GM18511 (cell line): ENCODE measurements around the gene NAE1.

Source experiments
- ATAC-seq: cut with Tn5 transposase; IDR thresholded peaks from one replicate; pipeline ENCODE4 v1.9.1; 2021; ENCODE audit warnings: mild to moderate bottlenecking, moderate library complexity; ENCODE audit not compliant: unreplicated experiment

Gene NAE1

DNA sequence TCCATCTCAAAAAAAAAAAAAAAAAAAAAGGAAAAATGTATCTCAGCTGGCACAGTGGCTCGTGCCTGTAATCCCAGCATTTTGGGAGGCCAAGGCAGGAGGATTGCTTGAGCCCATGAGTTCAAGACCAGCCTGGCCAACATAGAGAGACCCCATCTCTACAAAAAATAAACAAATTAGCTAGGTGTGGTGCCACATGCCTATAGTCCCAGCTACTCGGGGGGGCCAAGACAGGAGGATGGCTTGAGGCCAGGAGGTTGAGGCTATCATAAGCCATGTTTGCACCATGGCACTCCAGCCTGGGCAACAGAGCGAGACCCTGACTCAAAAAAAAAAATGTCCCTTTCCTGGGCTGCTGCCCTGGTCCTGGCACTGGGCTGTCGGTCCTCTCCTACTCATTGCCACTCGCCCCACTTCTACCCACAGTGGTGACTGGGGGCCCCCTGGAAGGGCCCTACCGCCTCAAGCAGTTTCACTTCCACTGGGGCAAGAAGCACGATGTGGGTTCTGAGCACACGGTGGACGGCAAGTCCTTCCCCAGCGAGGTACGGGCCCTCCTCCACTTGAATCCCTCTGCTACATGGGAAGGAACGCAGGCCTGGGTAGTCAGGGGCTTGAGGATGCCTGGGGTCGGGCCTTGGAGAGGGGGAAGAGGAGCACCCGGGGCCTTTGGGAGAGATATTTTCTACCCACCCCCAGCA, 19.5 kb upstream of the NAE1 start:
- no peak for ATAC-seq

DNA sequence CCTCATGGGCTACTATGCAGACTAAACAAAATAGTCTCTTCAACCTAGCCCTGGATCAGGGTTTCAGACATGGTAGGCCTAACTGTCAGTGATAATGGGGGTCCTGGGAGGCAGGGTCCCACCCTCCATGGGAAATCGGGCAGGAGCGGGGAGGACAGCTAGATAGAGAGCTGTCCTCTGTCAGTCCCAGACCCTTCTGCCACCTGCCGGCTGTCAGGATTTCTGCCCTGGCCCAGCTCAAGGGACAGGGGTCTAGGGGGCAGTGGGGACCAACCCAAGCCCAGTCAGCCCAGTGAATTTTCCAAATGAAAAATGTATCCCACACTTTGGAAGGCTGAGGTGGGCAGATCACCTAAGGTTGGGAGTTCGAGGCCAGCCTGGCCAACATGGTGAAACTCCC, 18.8 kb upstream of the NAE1 start:
- ATAC-seq: no peak

DNA sequence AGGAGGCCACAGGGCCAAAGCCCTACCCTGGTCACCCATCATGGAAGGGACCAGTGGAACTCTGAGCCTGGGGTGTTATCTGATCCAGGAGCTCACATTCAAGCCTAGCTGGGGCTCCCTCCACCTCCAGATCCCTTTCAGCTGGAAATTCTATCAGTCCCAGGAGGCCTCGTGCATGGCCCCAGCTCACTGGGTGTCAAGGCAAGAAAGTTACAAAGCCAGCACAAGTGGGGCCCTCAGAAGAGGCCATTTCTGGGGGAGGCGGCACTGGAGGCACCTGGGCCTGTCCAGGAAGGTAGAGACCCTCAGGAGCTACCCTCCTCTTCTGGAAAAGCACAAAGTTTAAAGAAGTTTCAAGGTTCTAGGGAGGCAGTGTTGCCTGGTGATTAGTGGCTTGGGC, 18.2 kb upstream of the NAE1 start:
- no peak for ATAC-seq

DNA sequence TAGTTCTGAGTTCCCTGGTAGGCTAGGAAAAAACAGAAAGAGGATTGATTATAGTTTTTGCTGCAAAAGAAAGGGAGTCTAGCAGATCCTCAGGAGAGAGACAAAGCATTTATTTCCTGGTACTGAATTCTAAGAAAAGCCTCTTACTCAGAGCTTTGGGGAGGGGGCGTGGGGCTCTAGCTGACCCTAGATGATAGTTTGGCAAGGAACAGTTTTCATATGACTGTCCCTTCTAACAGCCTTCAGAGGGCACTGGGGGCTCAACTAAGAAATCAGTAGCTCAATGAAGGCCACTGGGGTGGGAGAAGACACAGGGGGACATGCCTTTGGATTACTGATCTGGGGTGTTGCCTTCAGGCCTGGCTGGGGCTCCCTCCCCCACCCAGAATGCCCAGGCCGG, 17.4 kb upstream of the NAE1 start:
- no peak for ATAC-seq

DNA sequence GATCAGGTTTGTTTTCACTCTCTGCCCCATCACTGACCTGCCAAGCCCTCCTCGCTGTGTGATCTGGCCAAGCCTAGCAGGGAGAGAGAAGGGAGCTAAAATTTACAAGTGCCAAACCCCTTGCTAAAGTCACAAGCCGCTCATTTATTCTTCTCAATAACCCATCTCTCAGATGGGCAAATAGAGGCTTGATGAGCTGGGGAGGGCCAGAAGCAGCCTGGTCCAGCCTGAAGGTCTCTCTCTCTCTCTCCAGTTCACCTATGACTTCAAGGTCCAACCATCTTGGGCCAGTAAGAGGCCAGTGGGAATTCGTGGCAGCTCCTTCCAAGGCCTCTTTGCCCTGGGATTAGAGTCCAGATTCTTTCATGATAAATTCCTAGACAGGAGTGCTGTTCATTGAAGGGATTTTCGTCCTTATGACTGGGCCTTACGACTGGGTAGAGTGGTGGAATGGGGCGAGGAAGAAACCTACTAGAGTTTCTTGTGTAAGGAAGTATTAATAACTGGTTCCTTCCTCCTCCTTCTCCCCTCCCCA, 16.8 kb upstream of the NAE1 start:
- ATAC-seq: no peak

DNA sequence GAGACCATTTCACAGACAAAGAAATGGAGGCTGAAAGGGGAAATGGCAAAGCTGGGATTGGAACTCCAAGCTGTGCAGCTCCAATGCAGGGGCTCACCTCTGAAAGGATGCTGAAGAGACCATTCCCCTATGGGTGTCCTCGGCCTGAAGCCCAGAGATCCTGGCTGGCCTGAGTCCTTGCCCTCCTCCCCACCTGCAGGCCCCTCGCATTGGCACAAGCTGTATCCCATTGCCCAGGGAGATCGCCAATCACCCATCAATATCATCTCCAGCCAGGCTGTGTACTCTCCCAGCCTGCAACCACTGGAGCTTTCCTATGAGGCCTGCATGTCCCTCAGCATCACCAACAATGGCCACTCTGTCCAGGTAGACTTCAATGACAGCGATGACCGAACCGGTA, 16.1 kb upstream of the NAE1 start:
- no peak for ATAC-seq

DNA sequence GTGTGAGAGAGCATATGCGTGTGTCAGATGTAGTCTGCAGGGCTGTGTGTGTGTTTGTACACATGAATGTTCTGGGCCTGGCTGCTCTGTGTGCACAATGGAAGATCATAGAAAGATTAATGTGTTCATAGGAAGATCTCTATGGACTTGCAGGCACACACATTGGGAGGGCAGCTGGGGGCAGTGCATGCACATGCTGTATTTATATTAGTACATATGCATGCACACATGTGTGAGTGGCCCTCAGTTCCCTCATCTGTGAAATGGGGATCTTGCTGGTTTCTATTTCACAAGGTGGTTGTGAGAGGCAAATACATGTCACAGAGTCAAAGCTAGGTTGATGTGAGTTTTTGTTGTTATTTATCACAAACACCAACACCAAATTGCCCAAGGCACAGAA, 15.5 kb upstream of the NAE1 start:
- ATAC-seq: no peak

DNA sequence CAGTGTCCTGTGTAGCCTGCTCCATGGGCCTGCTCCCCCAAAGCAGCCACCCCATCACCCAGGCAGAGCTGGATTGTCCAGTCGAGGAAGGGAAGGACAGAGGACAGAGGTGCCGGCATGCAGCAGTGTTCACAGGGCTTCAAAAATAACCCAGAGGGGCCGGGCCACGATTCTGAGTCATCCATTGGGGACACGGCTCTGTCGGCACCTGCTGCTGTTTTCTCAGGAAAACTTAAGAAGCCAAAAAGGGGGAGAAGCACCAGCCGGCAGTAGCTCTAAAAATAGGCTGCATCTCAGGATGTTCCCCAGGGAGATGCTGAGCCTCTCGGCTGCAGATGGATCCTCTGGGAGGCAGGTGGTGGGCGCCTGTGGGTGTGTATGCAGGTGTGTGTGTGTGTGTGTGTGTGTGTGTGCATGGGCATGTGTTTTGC, 15.0 kb upstream of the NAE1 start:
- no peak for ATAC-seq

DNA sequence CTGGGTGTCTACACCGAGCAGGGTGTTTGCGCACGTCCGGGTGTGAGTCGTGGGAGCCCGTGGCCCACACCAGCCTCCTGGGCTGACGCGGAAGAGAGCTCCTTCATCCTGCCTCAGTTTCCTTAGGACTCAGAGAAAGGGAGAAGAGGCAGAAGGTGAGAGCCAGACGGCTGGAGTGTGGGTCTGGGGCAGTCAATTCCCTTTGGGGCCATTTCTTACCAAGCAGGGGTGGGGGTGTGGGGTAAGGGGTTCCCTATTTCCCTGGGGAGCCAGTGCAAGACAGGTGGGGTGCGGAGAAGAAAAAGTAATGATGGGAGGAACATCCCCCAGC, 14.3 kb upstream of the NAE1 start:
- ATAC-seq: no peak

DNA sequence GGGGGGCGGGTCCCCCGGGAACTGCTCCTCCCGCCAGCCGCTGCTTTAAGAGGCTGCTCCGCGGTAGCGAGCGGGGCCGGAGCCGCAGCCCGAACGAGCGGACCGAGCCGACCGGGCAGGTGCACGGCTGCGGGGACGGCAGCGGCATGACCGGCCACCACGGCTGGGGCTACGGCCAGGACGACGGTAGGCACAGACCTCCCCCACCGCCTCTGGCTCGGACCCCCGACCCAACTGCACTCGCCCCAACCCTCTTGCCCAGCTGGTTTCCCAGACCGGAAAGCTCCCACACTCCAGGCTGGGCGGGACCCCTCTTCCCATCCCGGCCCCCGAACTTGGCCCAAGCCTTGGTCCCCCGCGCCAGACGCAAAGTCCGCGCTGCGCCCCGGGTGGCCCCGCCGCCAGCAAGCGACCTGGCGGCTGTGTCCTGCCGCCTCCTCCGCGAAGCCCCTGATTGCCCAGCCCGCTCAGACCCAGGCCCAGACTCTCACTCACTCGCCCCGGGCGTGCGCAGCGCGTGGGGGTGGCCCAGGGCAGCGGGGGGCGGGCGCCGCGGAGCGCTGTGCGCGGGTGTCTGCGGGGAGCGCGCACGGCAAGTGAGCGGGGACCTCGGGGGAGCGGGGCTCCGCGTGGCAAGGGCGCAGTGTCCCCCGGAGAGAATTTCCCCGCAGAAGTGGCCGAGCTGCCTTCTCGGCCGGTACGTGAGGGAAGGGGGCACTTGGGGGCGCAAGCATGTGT, 13.7 kb upstream of the NAE1 start, which contains the start of gene CA7:
TSS of gene CA7 (plus strand) at position 73 of the 738 bp plus-strand sequence. CDS start at position 147, 74 bp downstream.
- no peak for ATAC-seq

DNA sequence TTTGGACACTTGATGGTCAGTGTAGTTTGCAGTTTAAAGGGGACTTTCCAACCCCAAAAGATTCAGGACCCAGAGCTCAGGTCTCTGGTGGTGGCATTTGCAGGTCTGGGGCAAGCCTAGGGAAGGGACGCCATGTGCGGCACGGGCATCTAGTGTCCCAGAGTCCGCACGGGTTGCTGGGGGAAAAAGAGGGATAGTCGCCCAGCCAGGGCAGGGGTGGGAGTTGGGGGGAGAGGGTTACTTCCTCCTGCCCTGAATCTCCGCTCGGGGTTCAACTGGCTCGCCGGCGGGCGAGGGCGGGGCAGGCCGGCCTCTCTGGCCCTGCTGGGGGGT, 13.2 kb upstream of the NAE1 start:
- no peak for ATAC-seq

DNA sequence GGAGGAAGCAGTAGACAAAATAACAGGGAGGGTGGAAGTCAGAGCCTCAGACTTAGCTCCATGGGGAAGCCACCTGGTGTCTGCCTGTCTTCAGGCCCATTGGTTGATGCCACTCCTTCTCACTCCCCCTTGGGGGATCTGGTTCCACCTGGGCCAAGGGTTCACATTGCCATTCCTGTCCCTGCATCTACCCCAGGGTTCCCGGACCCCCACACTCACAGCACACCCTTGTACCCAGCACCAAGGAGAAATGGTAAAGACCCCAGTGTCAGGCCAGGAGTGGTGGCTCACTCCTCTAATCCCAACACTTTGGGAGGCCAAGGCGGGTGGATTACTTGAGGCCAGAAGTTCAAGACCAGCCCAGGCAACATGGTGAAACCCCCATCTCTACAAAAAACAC, 12.4 kb upstream of the NAE1 start:
- no peak for ATAC-seq

DNA sequence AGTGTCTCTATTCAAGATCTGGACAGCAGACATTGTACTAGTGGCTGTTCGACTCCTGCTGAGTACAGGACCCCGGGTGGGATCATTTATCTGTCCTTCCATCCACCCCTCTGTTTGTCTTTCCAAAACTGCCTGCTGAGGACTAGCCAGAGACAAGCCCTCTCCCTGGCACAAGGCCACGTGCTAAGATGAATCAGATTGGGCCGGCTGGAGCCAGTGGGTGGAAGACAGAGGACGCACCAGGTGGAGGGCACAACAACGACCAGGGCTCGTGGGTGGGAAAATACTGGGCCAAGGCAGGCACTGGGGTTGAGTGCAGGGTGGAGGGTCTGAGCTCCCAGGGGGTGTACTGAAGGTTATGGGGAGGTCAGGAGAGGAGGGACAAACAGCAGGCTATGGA, 12.0 kb upstream of the NAE1 start:
- ATAC-seq: no peak

DNA sequence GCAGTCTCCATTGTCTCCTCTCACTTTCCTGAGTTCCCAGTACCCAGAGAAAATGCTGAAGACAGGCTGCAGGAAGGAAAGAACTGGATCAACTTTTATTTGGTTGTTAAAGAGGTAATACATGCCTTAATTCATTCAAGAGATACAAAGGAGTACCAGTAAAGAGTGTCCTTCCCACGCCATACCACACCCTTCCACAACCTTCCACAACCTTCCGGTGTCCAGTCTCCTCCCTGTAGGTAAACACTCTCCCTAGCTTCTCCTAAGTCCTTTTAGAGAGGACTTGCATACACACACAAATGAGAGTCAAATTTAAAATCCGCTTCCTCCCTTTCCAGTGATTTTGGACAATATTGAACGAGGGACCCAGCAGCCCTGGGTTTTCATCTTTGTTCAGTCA, 10.6 kb upstream of the NAE1 start:
- no peak for ATAC-seq

DNA sequence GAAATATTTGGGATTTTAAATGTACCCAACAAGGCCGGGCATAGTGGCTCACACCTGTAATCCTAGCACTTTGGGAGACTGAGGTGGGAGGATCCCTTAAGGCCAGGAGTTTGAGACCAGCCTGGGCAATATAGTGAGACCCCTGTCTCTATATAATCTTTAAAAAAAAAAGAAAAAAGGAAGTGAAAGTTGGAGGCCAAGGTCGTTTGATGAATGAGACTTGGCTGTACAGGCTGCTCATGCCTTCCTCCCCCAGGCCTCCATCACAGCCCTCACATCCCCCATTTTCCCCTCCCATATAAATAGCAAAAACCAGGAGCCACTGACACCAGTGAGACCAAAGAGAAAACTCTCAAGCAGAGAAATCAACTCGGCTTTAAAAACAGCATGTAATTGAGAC, 10.1 kb upstream of the NAE1 start:
- ATAC-seq: no peak

DNA sequence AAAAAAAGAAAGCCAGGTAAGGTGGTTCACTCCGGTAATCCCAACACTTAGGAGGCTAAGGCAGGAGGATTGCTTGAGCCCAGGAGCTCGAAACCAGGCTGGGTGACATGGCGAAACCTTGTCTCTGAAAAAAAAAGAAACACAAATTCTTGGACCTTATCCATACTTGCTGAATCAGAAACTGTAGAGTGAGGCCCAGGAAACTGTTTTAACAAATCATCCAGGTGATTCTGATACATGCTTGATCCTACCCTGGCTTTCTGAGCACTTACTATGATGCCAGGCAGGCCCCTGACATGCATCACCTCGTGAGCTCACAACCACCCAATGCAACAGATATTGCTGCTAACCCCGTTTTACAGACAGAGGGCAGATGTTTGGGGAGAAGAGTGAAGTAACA, 4.0 kb upstream of the NAE1 start:
- ATAC-seq: no peak

DNA sequence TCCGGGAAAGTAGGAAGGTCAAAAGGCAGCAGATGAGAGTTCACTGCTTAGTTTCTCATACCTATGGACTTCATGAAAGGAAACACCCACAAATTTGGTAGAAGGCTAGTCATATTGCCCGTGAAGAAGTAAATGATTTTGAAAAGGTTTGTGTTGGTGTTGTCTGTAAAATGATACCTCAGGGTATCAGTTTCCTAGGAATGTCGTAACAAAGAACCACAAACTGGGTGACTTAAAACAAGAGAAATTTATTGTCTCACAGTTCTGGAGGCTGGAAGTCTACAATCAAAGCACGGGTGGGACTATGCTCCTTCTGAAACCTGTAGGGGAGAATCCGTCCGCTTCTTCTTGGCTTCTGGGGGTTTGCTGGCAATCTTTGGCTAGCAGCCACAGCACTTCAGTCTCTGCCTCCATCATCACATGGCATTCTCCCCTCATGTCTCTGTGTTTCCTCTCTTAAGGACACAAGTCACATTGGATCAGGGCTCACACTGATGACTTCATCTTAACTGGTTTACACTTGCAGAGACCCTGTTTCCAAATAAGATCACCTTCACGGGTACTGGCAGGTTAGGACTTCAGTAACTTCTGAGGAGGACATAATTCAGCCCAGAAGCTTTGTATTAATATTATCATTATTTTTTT, 2.0 kb upstream of the NAE1 start:
- ATAC-seq: no peak

DNA sequence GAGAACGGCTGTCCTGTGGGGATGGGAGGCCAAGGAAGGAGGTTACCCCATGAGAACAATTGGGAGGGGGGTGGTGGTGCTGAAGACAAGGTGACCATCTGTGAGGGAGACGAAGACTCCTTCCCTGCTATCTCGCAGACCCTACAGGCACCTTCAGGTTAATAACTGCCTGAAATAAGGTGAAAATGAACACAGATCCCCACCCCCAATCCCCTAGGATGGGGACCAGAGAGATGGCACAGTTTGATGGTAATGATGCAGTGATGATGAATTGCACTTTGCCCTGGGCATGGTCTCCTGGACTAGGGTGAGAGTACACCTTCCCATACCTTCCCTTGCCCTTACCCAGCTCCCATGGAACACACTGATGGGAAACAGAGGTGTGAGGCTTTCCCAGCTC, 1.4 kb upstream of the NAE1 start:
- no peak for ATAC-seq

DNA sequence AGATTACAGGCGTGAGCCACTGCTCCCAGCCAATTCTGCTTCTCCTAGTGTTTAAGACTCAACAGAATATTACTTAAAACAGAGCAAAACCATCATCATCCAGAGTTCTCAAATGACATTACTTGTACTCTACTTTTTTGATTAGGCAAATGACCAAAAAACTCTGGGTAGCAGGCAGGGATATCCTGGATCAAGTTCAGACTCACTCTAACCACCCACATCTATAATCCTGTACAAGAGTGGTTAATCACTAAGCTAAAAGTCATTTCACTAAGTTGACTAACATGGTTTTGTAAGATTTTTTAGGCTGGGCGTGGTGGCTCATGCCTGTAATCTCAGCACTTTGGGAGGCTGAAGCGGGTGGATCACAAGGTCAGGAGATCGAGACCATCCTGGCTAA, 6.8 kb downstream of the NAE1 start:
- no peak for ATAC-seq

DNA sequence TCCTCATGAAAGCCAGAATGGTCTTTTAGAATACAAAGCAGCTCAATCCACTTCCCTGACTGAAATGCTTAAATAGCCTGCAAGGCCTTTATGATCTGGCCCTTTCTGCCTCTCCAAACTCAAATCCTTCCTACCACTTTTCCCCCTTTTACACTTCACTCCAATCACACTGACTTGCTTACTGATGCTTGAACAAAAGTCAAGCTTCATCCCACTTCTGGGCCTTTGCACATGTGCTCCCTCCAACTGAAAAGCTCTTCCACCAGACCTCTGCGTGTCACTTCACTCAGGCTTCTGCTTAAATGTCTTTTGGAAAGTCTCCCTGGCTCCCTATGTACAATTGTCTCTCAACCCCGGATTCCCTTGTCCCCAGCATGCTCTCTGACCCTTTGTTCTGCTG, 16.0 kb downstream of the NAE1 start:
- no peak for ATAC-seq

DNA sequence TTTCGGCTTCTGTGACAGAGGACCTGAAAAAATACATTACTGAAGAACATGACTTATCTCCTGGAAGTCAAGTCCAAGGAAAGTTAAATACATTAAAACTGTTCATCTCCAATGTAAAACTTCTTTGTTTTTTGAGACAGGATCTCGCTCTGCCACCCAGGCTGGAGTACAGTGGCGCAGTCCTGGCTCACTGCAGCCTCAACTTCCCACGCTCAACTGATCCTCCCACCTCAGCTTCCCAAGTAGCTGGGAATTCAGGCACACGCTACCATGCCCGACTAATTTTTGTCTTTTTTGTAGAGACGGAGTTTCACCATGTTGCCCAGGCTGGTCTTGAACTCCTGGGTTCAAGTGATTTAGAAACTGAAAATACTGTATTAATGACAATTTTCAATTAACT, 19.7 kb downstream of the NAE1 start:
- no peak for ATAC-seq

DNA sequence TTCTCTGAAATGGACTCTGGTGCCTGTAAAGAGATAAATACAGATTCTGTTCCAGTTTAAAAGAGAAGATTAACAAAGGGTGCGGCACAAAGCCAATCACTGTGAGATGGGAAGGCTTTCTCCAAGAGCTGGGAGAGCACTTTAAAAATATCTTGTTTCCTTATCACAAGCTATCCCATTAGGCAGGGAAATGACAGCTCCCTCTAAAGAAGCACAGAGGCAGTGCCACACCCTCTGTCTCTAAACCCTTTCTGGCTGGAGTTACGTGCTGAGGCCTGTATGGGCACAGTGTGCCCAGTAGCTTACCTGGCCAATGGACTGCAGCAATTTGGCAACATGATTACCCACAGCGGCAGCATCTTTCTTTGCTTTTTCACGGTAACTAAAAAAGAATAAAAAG, 20.4 kb downstream of the NAE1 start:
- no peak for ATAC-seq
